GM19023 (cell line): Measurements from ENCODE around the gene CBX8.

ENCODE experiments used
- ATAC-seq: cut with Tn5 transposase; IDR thresholded peaks from one replicate; pipeline ENCODE4 v1.9.1; 2021; ENCODE audit warnings: mild to moderate bottlenecking, moderate library complexity; ENCODE audit not compliant: unreplicated experiment

CBX8 gene

GRCh38 chr17:79821331-79822095 is 24.6 kb upstream of the CBX8 start:
- ATAC-seq = no peak

GRCh38 chr17:79820959-79821330 is 24.1 kb upstream of the CBX8 start:
- no peak for ATAC-seq

GRCh38 chr17:79819534-79820276 is 22.8 kb upstream of the CBX8 start:
- ATAC-seq = no peak

GRCh38 chr17:79819085-79819484 is 22.2 kb upstream of the CBX8 start:
- ATAC-seq = no peak

GRCh38 chr17:79818026-79818758 is 21.3 kb upstream of the CBX8 start:
- no peak for ATAC-seq

- no peak for ATAC-seq
Measured at GRCh38 chr17:79815836-79816461, 19.1 kb upstream of the CBX8 start.

- ATAC-seq = no peak
Measured at GRCh38 chr17:79814974-79815835, 18.3 kb upstream of the CBX8 start.

- ATAC-seq = no peak
Measured at GRCh38 chr17:79814127-79814973, 17.5 kb upstream of the CBX8 start.

GRCh38 chr17:79813297-79814126 is 16.6 kb upstream of the CBX8 start:
- ATAC-seq = no peak

- no peak for ATAC-seq
Measured at GRCh38 chr17:79812353-79813258, 15.7 kb upstream of the CBX8 start.

- no peak for ATAC-seq
Measured at GRCh38 chr17:79811868-79812352, 15.0 kb upstream of the CBX8 start.

GRCh38 chr17:79811011-79811867 is 14.4 kb upstream of the CBX8 start:
- ATAC-seq = no peak

GRCh38 chr17:79810130-79811010 is 13.5 kb upstream of the CBX8 start:
- peak; percentile 80 for ATAC-seq

GRCh38 chr17:79809530-79810129 is 12.8 kb upstream of the CBX8 start:
- no peak for ATAC-seq
